HCT116 (cell line): Measurements from ENCODE around the gene SUSD5. TPM values are rescaled to one million over a fixed set of nuclear protein-coding genes. Genes with fewer than 3 reads are reported as not detected.
A peak's percentile ranks its signal among the peaks of the same experiment; 100 is the strongest.

ENCODE experiments used
- ATAC-seq: fragments of 200-7000 bp; cut with Tn5 transposase; 2 replicates; pipeline ENCODE4 v1.9.1; 2020; ENCODE audit warnings: mild to moderate bottlenecking, moderate library complexity
- BruUV-seq: library from RNA; stranded (reverse); fragments of 400-500 nt; replicated peaks from 2 replicates; lab custom pipeline; 2021; lab: Mats Ljungman, UMichigan
- CTCF ChIA-PET: fragments of 300-600 bp; sonication (Branson Sonifier 250); formaldehyde crosslinking; loops from one replicate; lab custom pipeline; 2021; ENCODE audit warnings: antibody characterized with exemption; lab: Charles Lee
- POLR2A ChIA-PET: fragments of 300-600, 350-600 bp; sonication (Branson Sonifier 250); formaldehyde crosslinking; loops from one replicate; lab custom pipeline; 2021; ENCODE audit warnings: antibody characterized with exemption; lab: Charles Lee
- RAD21 ChIA-PET, 2 experiments: fragments of 300-600 bp; sonication (Branson Sonifier 250); formaldehyde crosslinking; loops; one replicate each; lab custom pipeline; 2023; ENCODE audit warnings: low total read pairs in 2 of 2; ENCODE audit not compliant: uncharacterized antibody in 2 of 2, unreplicated experiment in 2 of 2, low non-redundant PET in 1 of 2; lab: Charles Lee
- DNase-seq: peaks from one replicate; pipeline ENCODE4 v3.0.0-alpha.2; 2010; ENCODE audit warnings: low read depth, low spot score
- H2AFZ ChIP-seq: fragments of 200-600 bp; shearing (Covaris generic), sonication (generic); 2 replicates; pipeline ENCODE4 v1.6.1; 2017; ENCODE audit warnings: low read depth, mixed run types, mixed read lengths, antibody characterized with exemption, low read length; ENCODE audit not compliant: poor library complexity, severe bottlenecking
- H3K27ac ChIP-seq: 2 replicates; pipeline ENCODE4 v1.5.1; 2012; ENCODE audit warnings: low read depth, low read length
- H3K27me3 ChIP-seq: fragments of 200-600 bp; sonication (generic); 2 replicates; pipeline ENCODE4 v1.6.1; 2016; ENCODE audit warnings: mixed run types, low read length, mixed read lengths; ENCODE audit not compliant: insufficient read depth
- H3K36me3 ChIP-seq, 2 experiments: fragments of 200-500 bp in 1 of 2; fragments of 200-600 bp in 1 of 2; sonication (Bioruptor generic) in 1 of 2; sonication (generic) in 1 of 2; 2 replicates each; pipeline versions ENCODE4 v1.5.1 to v1.6.1; 2014 to 2016; ENCODE audit warnings: low read length in 2 of 2, inconsistent platforms in 1 of 2, mixed read lengths in 1 of 2, mixed run types in 1 of 2; ENCODE audit not compliant: insufficient read depth in 2 of 2, control insufficient read depth in 1 of 2
- H3K4me1 ChIP-seq, 2 experiments: fragments of 200-600 bp in 1 of 2; sonication (generic) in 1 of 2; 2 replicates each; pipeline versions ENCODE4 v1.5.1 to v1.6.1; 2012 to 2017; ENCODE audit warnings: low read length in 2 of 2, inconsistent platforms in 1 of 2, mild to moderate bottlenecking in 1 of 2, mixed read lengths in 1 of 2, mixed run types in 1 of 2, moderate library complexity in 1 of 2; ENCODE audit not compliant: insufficient read depth in 2 of 2, control insufficient read depth in 1 of 2
- H3K4me2 ChIP-seq: fragments of 200-600 bp; sonication (generic); 2 replicates; pipeline ENCODE4 v1.6.1; 2017; ENCODE audit warnings: mixed run types, low read length, mixed read lengths
- H3K4me3 ChIP-seq, 2 experiments: fragments of 200-600 bp in 1 of 2; sonication (generic) in 1 of 2; replicated peaks in 1 of 2; 2 replicates each; pipeline ENCODE4 v1.5.1; 2011 to 2016; ENCODE audit warnings: low read length in 2 of 2, control low read depth in 1 of 2, low read depth in 1 of 2, mild to moderate bottlenecking in 1 of 2, mixed read lengths in 1 of 2, mixed run types in 1 of 2
- H3K79me2 ChIP-seq: fragments of 200-600 bp; sonication (generic); 2 replicates; pipeline ENCODE4 v1.6.1; 2017; ENCODE audit warnings: mild to moderate bottlenecking, mixed run types, low read length, moderate library complexity, mixed read lengths; ENCODE audit not compliant: insufficient read depth
- H3K9ac ChIP-seq: fragments of 200-600 bp; sonication (generic); 2 replicates; pipeline ENCODE4 v1.6.1; 2016; ENCODE audit warnings: low read length, mixed read lengths
- H3K9me2 ChIP-seq: fragments of 200-600 bp; sonication (generic), shearing (Covaris generic); 2 replicates; pipeline ENCODE4 v1.6.1; 2017; ENCODE audit warnings: mixed run types, mild to moderate bottlenecking, moderate library complexity; ENCODE audit not compliant: insufficient read depth
- H3K9me3 ChIP-seq, 2 experiments: fragments of 200-500 bp in 1 of 2; fragments of 200-600 bp in 1 of 2; sonication (Bioruptor generic) in 1 of 2; sonication (generic) in 1 of 2; 2 replicates each; pipeline ENCODE4 v1.6.1; 2014 to 2017; ENCODE audit warnings: low read length in 2 of 2, mixed read lengths in 2 of 2, inconsistent platforms in 1 of 2, low read depth in 1 of 2, mild to moderate bottlenecking in 1 of 2, mixed run types in 1 of 2, moderate library complexity in 1 of 2; ENCODE audit not compliant: control insufficient read depth in 1 of 2, insufficient read depth in 1 of 2
- H4K20me1 ChIP-seq: fragments of 200-600 bp; sonication (generic), shearing (Covaris generic); 2 replicates; pipeline ENCODE4 v1.6.1; 2017; ENCODE audit warnings: mixed run types, mild to moderate bottlenecking, moderate library complexity; ENCODE audit not compliant: insufficient read depth
- CEBPB ChIP-seq: IDR thresholded peaks from 2 replicates; pipeline ENCODE4 v1.6.1; 2012; ENCODE audit warnings: low read depth
- CTCF ChIP-seq, 3 experiments: fragments of 200-600 bp in 1 of 3; sonication (generic) in 1 of 3; IDR thresholded peaks in 2 of 3; conservative IDR thresholded peaks in 1 of 3; 2 replicates each; pipeline ENCODE4 v1.5.1; 2012 to 2017; ENCODE audit warnings: low read depth in 2 of 3, low read length in 2 of 3, antibody characterized with exemption in 1 of 3, borderline replicate concordance in 1 of 3, control low read depth in 1 of 3, mild to moderate bottlenecking in 1 of 3, mixed read lengths in 1 of 3, mixed run types in 1 of 3, moderate library complexity in 1 of 3; ENCODE audit not compliant: insufficient read depth in 1 of 3
- EGR1 ChIP-seq: IDR thresholded peaks from 2 replicates; pipeline ENCODE4 v1.6.1; 2012; ENCODE audit warnings: low read depth
- ELF1 ChIP-seq: IDR thresholded peaks from 2 replicates; pipeline ENCODE4 v1.6.1; 2012; ENCODE audit warnings: low read depth, borderline replicate concordance
- EZH2 ChIP-seq: fragments of 200-600 bp; sonication (generic); IDR thresholded peaks from 2 replicates; pipeline ENCODE4 v1.6.1; 2017; ENCODE audit warnings: antibody characterized with exemption, mixed run types
- JUND ChIP-seq: IDR thresholded peaks from 2 replicates; pipeline ENCODE4 v1.6.1; 2012
- MAX ChIP-seq: IDR thresholded peaks from 2 replicates; pipeline ENCODE4 v1.6.1; 2012
- POLR2AphosphoS5 ChIP-seq: IDR thresholded peaks from 2 replicates; pipeline ENCODE4 v1.6.1; 2011; ENCODE audit warnings: mild to moderate bottlenecking, low read depth, low read length, moderate library complexity
- RAD21 ChIP-seq: IDR thresholded peaks from 2 replicates; pipeline ENCODE4 v1.6.1; 2012; ENCODE audit warnings: low read depth, mild to moderate bottlenecking
- SP1 ChIP-seq: IDR thresholded peaks from 2 replicates; pipeline ENCODE4 v1.6.1; 2012; ENCODE audit warnings: low read depth
- SRF ChIP-seq: IDR thresholded peaks from 2 replicates; pipeline ENCODE4 v1.6.1; 2012; ENCODE audit warnings: low read depth
- YY1 ChIP-seq: IDR thresholded peaks from 2 replicates; pipeline ENCODE4 v1.6.1; 2011; ENCODE audit warnings: low read length, low read depth, moderate library complexity, mild to moderate bottlenecking; ENCODE audit not compliant: insufficient replicate concordance; ENCODE audit errors: extremely low read depth
- ZBTB33 ChIP-seq: IDR thresholded peaks from 2 replicates; pipeline ENCODE4 v1.6.1; 2011; ENCODE audit warnings: mild to moderate bottlenecking, low read length, moderate library complexity; ENCODE audit not compliant: insufficient replicate concordance; ENCODE audit errors: extremely low read depth
- ZFX ChIP-seq: fragments of 450-650 bp; IDR thresholded peaks from 2 replicates; pipeline ENCODE4 v1.6.1; 2017
- ZNF274 ChIP-seq: fragments of 200-500 bp; sonication (Bioruptor generic); IDR thresholded peaks from 2 replicates; pipeline ENCODE4 v1.6.1; 2014; ENCODE audit warnings: mild to moderate bottlenecking, low read depth, low read length, inconsistent platforms
- intact Hi-C: fragments of 100-400 bp; cut with micrococcal nuclease; formaldehyde crosslinking; loops from 2 replicates; pipeline ENCODE4 v1.10.0; 2022
- total RNA-seq: library from RNA; stranded (reverse); gene quantifications from one replicate; pipeline ENCODE4 v1.2.1, GENCODE V29; 2021; ENCODE audit not compliant: unreplicated experiment

SUSD5 gene
- total RNA-seq, 1 experiment from 2014 or later, result not detected

DNA sequence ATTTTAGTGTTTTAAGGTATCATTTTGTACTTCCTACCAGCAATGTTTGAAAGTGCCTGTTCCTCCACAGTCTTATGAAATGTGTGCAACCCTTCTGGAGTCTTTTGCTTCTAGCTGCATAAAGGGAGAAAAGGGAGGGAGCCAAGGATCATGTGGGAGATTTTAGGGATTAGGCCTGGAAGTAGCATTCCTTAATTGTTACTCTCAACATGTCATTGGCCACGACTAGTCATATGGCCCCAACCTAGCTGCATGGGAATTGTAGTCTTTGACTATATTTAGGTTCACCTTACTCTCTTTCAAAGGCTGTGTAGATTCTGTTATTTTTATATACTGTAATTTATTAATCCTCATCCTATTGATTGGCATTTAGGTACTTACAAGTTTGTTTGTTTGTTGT lies 89.9 kb downstream of the SUSD5 start:
- Histone ChIP-seq H3K4me2 (no peak overlapping the region), H3K79me2 (no peaks in the 10 kb centered on the region), H3K36me3 (peaks cover 21 to 26% of the 10 kb centered on the region in 2 experiments; a peak in 3 of 4 replicates), H3K9me2 (no peaks in the 10 kb centered on the region), H3K4me1 (peaks cover 0 to 2% of the 10 kb centered on the region in 2 experiments; a peak in 1 of 4 replicates), H2AFZ (no peak overlapping the region), H3K9me3 (no peaks in the 10 kb centered on the region), H3K27me3 (no peaks in the 10 kb centered on the region), H3K27ac (no peak overlapping the region), H3K9ac (no peak overlapping the region), H4K20me1 (no peaks in the 10 kb centered on the region), H3K4me3 (no peak overlapping the region)
- RAD21 ChIA-PET, result no interaction called here
- TF ChIP-seq JUND (no peak), POLR2AphosphoS5 (no peak), RAD21 (no peak), YY1 (no peak), SP1 (0 out of 2 replicates have a peak, but pooled peaks have one; percentile 15), EZH2 (no peak), EGR1 (no peak), SRF (no peak)
- ATAC-seq (peak; percentile 55), DNase-seq (no peak)
- POLR2A ChIA-PET, result no interaction called here
- CTCF ChIA-PET, result interaction anchor here (1.2 to 5.0 kb wide), 2 partner anchors 55 to 245 kb away, joined by 3 to 172 read pairs; no protein-coding TSS in a partner anchor
- no TSS peak for BruUV-seq
- intact Hi-C loops, result no loop called here

DNA sequence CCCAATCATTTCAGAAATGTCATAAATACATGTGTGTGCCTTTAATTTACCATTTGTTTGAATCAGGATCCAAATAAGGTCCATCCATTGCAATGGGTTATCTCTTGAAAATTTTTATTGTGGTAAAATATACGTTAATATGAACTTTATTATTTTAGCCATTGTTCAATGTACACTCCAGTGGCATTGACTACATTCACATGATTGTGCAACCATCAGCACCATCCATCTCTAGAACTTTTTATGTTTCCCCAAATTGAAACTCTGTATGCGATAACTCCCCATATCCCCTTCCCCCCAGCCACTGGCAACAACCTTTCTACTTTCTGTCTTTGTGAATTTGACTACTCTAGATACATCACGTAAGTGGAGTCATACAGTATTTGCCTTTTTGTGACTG lies 92.8 kb downstream of the SUSD5 start:
- Histone ChIP-seq H3K4me3 (no peak overlapping the region), H2AFZ (no peak overlapping the region), H3K9ac (no peak overlapping the region), H3K27me3 (no peaks in the 10 kb centered on the region), H3K9me3 (no peaks in the 10 kb centered on the region), H3K27ac (no peak overlapping the region), H4K20me1 (no peaks in the 10 kb centered on the region), H3K4me1 (peaks cover 0 to 2% of the 10 kb centered on the region in 2 experiments; a peak in 1 of 4 replicates), H3K4me2 (no peak overlapping the region), H3K9me2 (no peaks in the 10 kb centered on the region), H3K79me2 (no peaks in the 10 kb centered on the region), H3K36me3 (peaks cover 15 to 25% of the 10 kb centered on the region in 2 experiments; a peak in 3 of 4 replicates)
- ChIA-PET CTCF (no interaction called here), POLR2A (interaction anchor here (1.0 kb wide), 1 partner anchor 12 kb away, joined by 3 read pairs; the partner anchor contains the start of gene CRTAP), RAD21 (no interaction called here)
- intact Hi-C loops, result no loop called here
- TF ChIP-seq MAX, result no peak
- no peak for TF ChIP-seq ZBTB33
- no peak for TF ChIP-seq ELF1
- TF ChIP-seq ZNF274, result no peak
- TF ChIP-seq ZFX, result no peak
- TF ChIP-seq CEBPB, result no peak
- no peak for TF ChIP-seq CTCF (IDR thresholded peaks at IDR 0.05 in 2 of 3, conservative IDR thresholded peaks at IDR 0.05 in 1 of 3; ENCODE audit: borderline replicate concordance in 1 of 3, insufficient read depth in 1 of 3, low read depth in 2 of 3, low read length in 2 of 3)
- ATAC-seq (no peak), DNase-seq (no peak)
- no TSS peak for BruUV-seq
